ENCODE measurements around the gene CIDEB.
"Not testable (repeated sequence)": the region's sequence is repeated elsewhere in the genome, so short reads cannot be mapped to it uniquely, and the experiment has no call there.

Gene CIDEB

DNA sequence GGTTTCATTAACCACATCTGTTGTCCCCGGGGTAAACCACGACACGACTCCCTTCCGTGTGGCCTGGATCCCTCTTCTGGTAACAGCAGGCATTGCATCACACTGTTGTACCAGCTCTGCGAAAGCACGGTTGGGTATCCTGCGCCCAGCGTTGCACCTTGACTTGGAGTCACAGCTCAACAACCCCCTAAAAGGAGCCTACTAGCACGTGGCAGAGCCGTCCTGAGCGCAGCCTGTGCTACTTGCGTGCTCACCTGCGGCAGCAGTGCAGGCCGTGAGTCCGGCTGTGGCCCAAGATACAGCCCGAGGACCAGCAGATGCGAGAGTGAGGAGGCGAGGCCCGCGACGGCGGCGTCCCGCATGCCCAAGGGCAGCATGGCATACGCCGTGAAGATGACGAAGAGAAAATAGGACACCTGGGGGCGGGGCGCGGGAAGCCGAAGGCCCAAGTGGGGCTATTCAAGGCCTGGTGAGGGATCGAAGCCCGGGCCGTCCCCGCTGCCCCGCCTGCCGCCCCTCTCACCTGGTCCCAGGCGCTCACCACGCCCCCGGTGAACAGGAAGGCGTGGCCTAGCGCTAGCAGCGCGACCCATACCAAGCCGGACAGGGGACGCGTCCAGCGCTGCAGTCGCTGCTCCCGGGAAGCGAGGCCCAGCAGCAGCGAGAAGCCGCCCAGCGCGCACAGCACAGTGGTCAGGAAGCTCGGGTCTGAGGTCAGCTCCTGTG lies 24.7 kb upstream of the CIDEB start:
- DNase-seq: peak; percentile 64

- DNase-seq: no peak
These were observed 24.0 kb upstream of the CIDEB start for GRCh38 chr14:24331731-24332267.

DNA sequence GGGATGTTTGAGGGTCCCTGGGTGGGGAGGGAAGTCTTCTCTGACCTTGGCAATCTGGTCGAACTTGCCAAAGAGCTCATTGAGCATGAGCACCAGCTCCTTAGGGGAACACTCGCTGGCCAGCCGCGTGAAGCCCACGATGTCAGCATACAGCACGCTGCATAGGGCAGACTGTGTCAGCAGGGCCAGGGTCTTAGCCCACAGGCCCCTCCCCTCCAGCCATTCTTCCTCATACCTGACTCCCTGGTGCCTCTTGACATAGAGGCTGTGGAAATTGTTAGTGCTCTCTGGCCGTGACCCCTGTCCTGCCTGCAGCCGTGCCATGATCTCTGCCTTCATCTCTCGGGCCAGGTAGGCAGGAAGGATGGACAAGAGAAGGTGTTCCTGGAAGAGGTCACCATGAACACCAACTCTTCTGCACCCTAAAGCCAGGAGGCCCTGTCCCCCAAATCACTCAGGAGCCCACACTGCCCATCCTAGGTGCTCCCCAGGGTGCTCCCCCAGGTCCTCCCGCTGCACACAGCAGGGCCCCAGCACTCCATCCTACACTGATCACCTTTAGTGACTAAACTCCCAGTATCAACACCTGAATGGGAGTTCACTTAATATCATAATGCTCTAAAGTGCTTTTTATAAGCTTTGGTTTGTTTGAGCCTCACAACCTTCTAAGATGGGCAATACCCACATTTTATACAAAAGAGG lies 23.3 kb upstream of the CIDEB start:
- no peak for DNase-seq

DNA sequence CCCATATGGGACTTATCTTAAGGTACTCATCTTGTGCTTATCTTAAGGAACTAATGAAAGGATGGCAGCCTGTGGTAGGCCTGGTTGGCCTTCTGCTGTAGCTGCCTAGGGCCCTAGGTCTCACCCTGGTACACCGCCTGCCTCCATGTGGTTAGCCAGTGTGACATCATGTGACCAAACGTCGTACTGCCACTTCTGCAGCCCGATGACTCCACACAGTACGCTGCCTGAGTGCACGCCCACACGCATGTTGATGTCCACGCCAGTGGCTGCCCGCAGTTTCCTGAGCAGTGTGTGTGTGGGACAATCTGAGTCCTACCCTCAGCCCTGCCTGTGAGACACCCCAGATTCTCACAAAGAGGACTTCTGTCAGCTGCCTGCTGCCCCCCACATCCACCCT lies 22.0 kb upstream of the CIDEB start:
- no peak for DNase-seq

DNA sequence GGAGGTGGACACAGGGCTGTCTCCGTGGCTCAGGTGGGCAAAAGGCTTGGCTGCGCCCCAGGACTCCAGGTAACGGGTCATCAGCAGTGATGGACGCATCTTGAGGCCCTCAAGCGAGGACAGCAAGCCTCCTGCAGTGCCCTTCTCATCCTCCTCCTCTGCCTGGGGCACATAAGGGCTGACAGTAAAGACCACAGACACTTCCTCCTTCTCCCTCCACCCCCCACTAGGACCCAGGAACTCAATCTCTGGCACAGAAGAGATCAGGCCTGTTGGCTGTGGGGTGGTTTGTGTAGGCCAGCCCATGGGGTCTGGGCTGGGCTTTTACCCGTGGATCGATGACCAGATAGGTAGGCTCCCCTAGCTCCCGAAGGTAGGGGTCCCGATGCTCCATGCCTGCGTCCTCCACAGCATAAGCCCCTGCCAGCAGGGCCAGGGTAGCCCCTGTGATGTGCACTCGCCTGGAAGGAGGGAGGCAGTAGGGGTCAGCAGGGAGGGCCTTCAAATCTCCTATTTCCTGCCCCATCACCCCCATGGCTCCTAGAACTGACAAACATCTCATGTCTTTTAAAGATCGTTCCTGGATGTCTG lies 21.4 kb upstream of the CIDEB start:
- no peak for DNase-seq

DNA sequence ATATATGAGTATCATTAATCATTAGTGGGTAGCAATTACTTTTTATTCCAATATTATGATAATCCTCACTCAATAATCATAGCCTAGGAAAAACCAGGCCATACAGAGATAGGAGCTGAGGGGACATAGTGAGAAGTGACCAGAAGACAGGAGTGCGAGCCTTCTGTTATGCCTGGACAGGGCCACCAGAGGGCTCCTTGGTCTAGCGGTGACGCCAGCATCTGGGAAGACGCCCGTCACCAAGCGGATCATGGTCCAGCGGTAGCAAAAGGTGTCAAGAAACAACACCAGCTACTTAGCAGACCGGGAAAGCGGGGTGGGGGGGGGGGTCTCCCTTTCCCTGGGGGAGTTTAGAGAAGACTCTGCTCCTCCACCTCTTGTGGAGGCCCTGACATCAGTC lies 20.1 kb upstream of the CIDEB start:
- DNase-seq: not testable (repeated sequence)

- no peak for DNase-seq
These were observed 19.5 kb upstream of the CIDEB start for GRCh38 chr14:24327303-24327702.

- no peak for DNase-seq
These were observed 18.2 kb upstream of the CIDEB start for GRCh38 chr14:24325963-24326362.

DNA sequence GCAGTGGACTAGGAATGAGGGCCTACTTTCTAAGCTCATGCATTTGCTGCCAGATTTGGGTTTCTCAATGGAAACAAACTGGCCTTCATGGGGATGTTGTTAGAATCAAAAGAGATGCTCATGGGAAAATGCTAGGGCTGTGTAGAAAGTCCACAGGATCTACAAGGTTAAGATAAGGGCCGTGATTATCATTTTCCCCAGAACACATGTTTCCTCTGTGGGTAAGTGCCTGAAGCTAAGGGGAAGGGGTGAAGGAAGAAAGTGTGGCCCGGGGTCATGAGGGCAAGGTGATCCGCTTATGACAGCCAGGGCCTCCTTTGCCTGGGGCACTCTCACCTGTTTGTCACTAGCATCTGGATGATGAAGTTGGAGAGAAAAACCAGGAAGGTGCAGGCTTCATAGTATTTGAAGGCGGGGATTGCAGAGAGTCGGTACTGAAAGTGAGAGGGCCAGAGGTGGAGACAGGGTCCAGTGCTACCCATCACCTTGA lies 17.3 kb upstream of the CIDEB start:
- no peak for DNase-seq

- no peak for DNase-seq
These were observed 16.2 kb upstream of the CIDEB start for GRCh38 chr14:24324024-24324423.

- DNase-seq: no peak
These were observed 15.6 kb upstream of the CIDEB start for GRCh38 chr14:24323341-24323740.

DNA sequence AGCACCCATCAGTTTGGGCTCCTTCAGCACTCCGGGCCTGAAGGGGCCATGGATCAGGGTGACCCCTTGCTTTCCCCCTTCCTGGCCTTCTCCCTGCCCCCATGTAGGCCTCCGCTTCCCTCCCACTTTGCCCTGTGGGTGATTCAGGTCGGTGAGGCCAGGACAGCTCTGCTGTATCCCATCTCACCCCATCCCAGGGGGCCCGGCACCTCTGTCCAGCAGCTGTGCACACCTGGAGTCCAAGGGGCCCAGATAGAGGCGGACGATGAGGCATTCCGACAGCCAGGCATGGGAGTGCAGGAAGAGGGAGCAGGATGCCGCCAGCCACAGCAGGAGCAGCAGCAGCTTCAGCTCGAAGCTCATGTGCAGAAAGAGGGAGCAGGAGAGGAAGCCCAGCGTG lies 14.9 kb upstream of the CIDEB start:
- no peak for DNase-seq

DNA sequence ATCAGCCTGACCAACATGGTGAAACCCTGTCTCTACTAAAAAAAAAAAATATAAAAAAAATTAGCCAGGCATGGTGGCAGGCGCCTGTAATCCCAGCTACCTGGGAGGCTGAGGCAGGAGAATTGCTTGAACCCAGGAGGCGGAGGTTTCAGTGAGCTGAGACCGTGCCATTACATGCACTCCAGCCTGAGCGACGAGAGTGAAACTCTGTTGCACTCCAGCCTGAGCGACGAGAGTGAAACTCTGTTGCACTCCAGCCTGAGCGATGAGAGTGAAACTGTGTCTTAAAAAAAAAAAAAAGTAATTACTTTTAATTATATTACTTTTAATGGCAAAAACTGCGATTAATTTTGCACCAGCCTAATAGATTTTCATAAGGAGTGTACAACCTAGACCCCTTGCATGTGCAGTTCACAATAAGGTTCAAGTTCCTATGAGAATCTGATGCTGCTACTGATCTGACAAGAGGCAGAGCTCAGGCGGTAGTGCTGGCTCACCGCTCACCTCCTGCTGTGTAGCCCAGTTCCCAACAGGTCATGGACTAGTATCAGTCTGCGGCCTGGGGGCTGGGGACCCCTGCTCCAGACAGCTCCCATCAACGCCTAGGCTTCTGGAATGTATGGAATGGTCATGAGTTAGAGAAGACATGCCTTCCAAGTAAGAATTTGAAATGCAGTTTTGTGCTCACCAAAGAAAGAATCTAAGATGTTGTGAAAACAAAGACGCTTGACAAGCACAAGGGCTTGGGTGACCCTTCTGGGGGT lies 13.6 kb upstream of the CIDEB start:
- no peak for DNase-seq

GRCh38 chr14:24317141-24317928 lies 9.6 kb upstream of the CIDEB start:
- peak; percentile 49 for DNase-seq

GRCh38 chr14:24316597-24316950 lies 8.8 kb upstream of the CIDEB start:
- no peak for DNase-seq

GRCh38 chr14:24315807-24316596 lies 8.2 kb upstream of the CIDEB start:
- no peak for DNase-seq

DNA sequence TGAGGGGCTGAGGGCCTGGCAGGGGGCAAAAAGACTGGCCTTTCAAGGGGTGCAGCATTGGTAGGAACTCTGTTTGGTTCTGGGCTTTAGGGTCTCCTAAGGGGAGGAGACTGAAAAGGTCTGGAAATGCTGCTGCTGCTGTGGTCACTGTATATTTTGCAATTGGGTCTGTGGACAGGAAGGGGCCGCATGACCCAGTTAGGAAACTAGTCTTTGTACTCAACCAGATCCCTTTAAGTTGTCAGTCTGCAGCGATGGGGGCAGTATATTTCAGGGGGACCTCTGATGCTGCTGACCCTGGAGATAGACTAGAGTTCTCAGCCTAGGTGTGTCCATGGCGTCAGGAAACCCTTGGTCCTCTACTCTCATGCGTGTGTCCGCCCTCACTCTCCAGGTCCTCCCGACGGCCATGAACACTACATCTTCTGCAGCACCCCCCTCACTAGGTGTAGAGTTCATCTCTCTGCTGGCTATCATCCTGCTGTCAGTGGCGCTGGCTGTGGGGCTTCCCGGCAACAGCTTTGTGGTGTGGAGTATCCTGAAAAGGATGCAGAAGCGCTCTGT lies 7.5 kb upstream of the CIDEB start:
- DNase-seq: no peak

GRCh38 chr14:24314377-24315193 lies 6.8 kb upstream of the CIDEB start:
- DNase-seq: no peak

DNA sequence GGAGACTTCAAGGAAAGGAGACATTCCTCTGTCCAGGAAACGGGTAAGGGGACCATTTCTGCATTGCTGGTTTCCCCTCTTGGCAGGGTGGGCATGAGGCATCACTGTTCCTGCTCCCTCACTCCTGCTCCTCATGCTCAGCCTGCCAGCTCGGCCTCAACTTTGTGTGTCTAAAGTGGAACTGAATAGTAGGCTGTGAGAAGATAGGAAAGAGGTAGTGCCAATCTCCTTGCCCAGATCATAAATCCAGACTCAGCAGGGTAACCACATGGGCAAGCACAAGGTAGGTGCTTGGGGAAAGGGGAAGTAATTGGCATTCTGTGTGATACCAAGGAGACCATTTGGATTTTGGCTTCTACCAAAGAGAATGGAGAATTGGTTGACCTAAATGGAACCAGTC lies 6.1 kb upstream of the CIDEB start:
- no peak for DNase-seq
